GM20000 (cell line): Measurements from ENCODE around the gene ACSF2.

Experiments used
- DNase-seq: peaks from one replicate; pipeline ENCODE4 v3.0.0; 2012; ENCODE audit warnings: low spot score
- CTCF ChIP-seq: IDR thresholded peaks from 2 replicates; pipeline ENCODE4 v1.5.1; 2012; ENCODE audit warnings: mild to moderate bottlenecking, control low read depth; ENCODE audit errors: extremely low read depth, missing control alignments

ACSF2 gene

GRCh38 chr17:50425682-50426471 lies at the start of gene ACSF2:
ACSF2 (plus strand) TSS chr17:50426218; CDS start chr17:50426262, 44 bp downstream.
- DNase-seq: peak; percentile 91
- TF ChIP-seq CTCF: no peak

DNA sequence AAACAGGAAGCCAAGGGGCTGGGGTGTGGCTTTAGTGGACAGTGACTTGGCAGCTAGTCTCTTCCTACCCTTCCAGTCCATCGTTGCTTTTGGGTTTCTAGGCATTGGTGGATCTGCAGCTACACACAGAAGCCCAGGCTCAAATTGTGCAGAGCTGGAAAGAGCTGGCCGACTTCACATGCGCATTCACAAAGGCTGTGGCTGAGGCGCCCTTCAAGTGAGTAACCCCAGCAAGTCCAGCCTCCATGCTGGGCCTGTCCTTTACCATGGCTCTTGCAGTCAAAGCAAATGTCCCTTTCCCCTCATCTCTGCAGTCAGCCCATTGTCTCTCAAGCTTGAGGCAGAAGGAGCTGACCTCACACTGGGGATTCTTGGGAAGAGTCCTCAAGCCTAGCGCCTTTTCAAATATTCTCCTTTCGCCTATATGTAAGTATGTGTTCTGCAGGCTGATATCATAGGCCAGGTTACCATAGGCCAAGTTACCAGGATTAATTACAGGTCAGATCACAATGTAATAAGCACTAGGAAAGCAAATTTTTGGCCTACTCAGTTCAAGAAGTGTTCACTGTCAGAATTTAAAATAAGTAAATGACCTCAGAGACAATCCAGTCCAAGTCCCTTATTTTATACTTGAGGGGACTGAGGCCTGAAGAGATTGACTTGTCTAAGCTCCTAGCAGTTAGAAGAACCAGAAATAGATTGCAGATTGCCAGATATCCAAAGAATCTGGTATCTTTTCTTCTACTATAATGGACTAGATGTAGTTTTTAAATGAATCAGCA lies 46.5 kb upstream of the ACSF2 start:
- no peak for TF ChIP-seq CTCF
- DNase-seq: no peak

GRCh38 chr17:50380369-50381259 lies 45.4 kb upstream of the ACSF2 start:
- no peak for TF ChIP-seq CTCF
- DNase-seq: no peak

DNA sequence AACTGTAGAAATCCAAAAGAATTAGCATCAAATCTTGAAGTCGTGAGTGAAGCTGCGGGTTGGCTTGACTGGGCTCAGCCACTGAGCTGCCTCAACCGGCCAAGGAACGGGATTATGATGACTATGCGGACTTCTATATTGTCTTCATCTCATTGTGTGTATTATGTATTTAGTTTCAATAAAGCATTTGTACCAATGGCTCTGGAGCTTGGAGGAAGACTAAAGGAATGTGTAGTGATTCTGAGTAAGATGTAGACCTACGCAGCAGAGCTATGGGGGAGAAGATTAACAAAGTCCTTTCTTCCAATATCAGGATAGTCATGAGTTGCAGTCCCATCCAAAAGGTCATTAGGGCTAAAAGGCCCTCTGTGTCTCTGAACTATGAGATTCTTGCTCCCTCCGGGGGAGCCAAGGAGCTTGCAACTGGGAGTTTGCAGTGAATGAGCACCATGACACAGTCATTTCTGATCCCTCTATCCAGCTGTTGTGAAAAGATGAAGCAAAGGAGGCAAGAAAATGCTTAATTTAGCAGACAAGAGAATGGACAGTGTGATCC lies 44.7 kb upstream of the ACSF2 start:
- TF ChIP-seq CTCF: no peak
- no peak for DNase-seq

- DNase-seq: no peak
- no peak for TF ChIP-seq CTCF
These were observed 44.1 kb upstream of the ACSF2 start for GRCh38 chr17:50381920-50382319.

DNA sequence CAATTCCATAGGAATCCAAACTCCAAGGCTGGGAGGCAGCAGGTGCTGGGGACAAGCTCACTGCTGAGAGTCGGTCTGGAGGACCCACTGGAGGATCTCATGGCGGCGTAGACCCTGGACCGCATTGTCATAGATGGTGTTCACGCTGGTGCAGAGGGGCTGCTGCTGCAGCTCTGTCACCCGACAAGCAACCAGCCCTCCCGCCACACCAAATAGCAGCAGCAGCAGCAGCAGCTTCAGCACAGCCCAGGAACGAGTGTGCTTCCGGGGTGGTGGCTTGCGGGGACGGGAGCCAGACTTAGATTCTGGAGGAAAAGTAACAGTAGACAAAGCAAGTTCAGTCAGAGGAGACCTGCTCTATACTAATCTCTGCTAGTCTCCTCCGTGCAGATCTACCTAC lies 43.1 kb upstream of the ACSF2 start:
- TF ChIP-seq CTCF: no peak
- DNase-seq: no peak
